HEK293T (cell line): ENCODE data around the gene STARD9.

Experiments used
- CTCF ChIA-PET: fragments of 350-600 bp; formaldehyde crosslinking; extraction: SDS; loops from one replicate; lab custom pipeline; 2021; ENCODE audit warnings: antibody characterized with exemption, inconsistent platforms; lab: Yijun Ruan, JAX
- POLR2A ChIA-PET: fragments of 350-600 bp; formaldehyde crosslinking; extraction: SDS; loops from one replicate; lab custom pipeline; 2020; ENCODE audit warnings: antibody characterized with exemption, inconsistent platforms; lab: Yijun Ruan, JAX
- DNase-seq: peaks from one replicate; pipeline ENCODE4 v3.0.0; 2012; ENCODE audit warnings: mixed read lengths; ENCODE audit errors: extremely low spot score
- ARNT ChIP-seq: fragments of 450-650 bp; IDR thresholded peaks from 2 replicates; pipeline ENCODE4 v1.6.1; 2017; ENCODE audit warnings: mild to moderate bottlenecking
- BHLHE40 ChIP-seq: fragments of 450-650 bp; IDR thresholded peaks from 2 replicates; pipeline ENCODE4 v1.6.1; 2016; ENCODE audit warnings: mild to moderate bottlenecking, moderate library complexity, borderline replicate concordance
- CTBP1 ChIP-seq: fragments of 450-650 bp; IDR thresholded peaks from 2 replicates; pipeline ENCODE4 v1.6.1; 2016; ENCODE audit warnings: borderline replicate concordance
- ELF4 ChIP-seq: fragments of 450-650 bp; IDR thresholded peaks from 2 replicates; pipeline ENCODE4 v1.6.1; 2017; ENCODE audit warnings: antibody characterized with exemption
- FOXA1 ChIP-seq: fragments of 450-650 bp; IDR thresholded peaks from 2 replicates; pipeline ENCODE4 v1.6.1; 2016; ENCODE audit warnings: mild to moderate bottlenecking
- FOXK2 ChIP-seq: fragments of 450-650 bp; IDR thresholded peaks from 2 replicates; pipeline ENCODE4 v1.6.1; 2016; ENCODE audit warnings: mild to moderate bottlenecking
- FOXM1 ChIP-seq: fragments of 450-650 bp; IDR thresholded peaks from 2 replicates; pipeline ENCODE4 v1.6.1; 2017; ENCODE audit warnings: mild to moderate bottlenecking, borderline replicate concordance
- HDGF ChIP-seq: fragments of 450-650 bp; IDR thresholded peaks from 2 replicates; pipeline ENCODE4 v1.6.1; 2017; ENCODE audit warnings: antibody characterized with exemption, borderline replicate concordance
- L3MBTL2 ChIP-seq: fragments of 450-650 bp; conservative IDR thresholded peaks from 2 replicates; pipeline ENCODE4 v1.6.1; 2016; ENCODE audit warnings: mild to moderate bottlenecking
- LEF1 ChIP-seq: fragments of 450-650 bp; IDR thresholded peaks from 2 replicates; pipeline ENCODE4 v1.6.1; 2017; ENCODE audit warnings: mild to moderate bottlenecking, borderline replicate concordance
- NFRKB ChIP-seq: fragments of 450-650 bp; IDR thresholded peaks from 2 replicates; pipeline ENCODE4 v1.6.1; 2016; ENCODE audit warnings: mild to moderate bottlenecking, moderate library complexity
- SP1 ChIP-seq: fragments of 450-650 bp; IDR thresholded peaks from 2 replicates; pipeline ENCODE4 v1.6.1; 2017
- SUZ12 ChIP-seq: fragments of 450-650 bp; IDR thresholded peaks from 2 replicates; pipeline ENCODE4 v1.6.1; 2016; ENCODE audit warnings: mild to moderate bottlenecking
- TARDBP ChIP-seq: fragments of 450-650 bp; IDR thresholded peaks from 2 replicates; pipeline ENCODE4 v1.6.1; 2016
- ZNF384 ChIP-seq: fragments of 450-650 bp; IDR thresholded peaks from 2 replicates; pipeline ENCODE4 v1.6.1; 2016
- TF ChIP-seq, protein P1 (sequence below): fragments of 450-650 bp; IDR thresholded peaks from 2 replicates; pipeline ENCODE4 v1.6.1; 2016

STARD9 gene

DNA sequence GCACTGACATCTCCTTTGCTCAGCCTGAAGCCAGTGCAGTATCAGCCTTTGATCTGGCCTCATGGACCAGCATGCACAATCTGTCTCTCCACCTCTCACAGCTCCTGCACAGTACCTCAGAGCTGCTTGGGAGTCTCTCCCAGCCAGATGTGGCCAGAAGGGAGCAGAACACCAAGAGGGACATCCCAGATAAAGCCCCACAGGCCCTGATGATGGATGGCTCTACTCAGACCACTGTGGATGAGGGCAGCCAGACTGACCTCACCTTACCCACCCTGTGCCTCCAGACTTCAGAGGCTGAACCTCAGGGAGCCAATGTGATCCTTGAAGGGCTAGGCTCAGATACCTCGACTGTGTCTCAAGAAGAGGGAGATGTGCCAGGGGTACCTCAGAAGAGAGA is 117.1 kb downstream of the STARD9 start:
- DNase-seq = no peak
- ChIA-PET CTCF (no interaction called here), POLR2A (no interaction called here)
- no peak for TF ChIP-seq CTBP1
- no peak for TF ChIP-seq FOXK2
- TF ChIP-seq LEF1 = no peak
- TF ChIP-seq TARDBP = no peak
- no peak for TF ChIP-seq FOXA1
- TF ChIP-seq HDGF = no peak
- TF ChIP-seq SP1 = no peak
- no peak for TF ChIP-seq NFRKB
- TF ChIP-seq L3MBTL2 = no peak
- TF ChIP-seq ZNF384 = no peak
- TF ChIP-seq SUZ12 = no peak
- no peak for TF ChIP-seq ARNT
- TF ChIP-seq BHLHE40 = no peak

- no peak for DNase-seq
- POLR2A ChIA-PET = no interaction called here
- CTCF ChIA-PET = no interaction called here
- TF ChIP-seq ZNF384 (no peak), FOXM1 (no peak), FOXK2 (no peak), FOXA1 (no peak), ARNT (no peak), CTBP1 (no peak)
These were observed 117.6 kb downstream of the STARD9 start for GRCh38 chr15:42692997-42693396.

DNA sequence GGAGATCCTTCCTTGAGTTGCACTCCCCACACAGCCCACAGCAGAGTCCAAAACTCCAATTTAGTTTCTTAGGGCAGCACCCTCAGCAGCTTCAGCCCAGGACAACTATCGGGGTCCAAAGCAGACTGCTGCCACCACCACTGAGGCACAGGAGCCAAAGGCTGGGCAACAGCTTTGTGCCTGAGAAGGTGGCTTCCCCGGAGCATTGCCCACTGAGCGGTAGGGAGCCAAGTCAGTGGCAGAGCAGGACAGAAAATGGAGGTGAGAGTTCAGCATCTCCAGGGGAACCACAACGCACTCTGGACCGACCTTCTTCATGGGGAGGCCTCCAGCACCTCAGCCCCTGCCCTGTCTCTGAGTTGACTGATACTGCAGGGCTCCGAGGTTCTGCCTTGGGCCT is 118.1 kb downstream of the STARD9 start:
- ChIA-PET CTCF (no interaction called here), POLR2A (no interaction called here)
- TF ChIP-seq NFRKB = no peak
- TF ChIP-seq, protein P1, sequence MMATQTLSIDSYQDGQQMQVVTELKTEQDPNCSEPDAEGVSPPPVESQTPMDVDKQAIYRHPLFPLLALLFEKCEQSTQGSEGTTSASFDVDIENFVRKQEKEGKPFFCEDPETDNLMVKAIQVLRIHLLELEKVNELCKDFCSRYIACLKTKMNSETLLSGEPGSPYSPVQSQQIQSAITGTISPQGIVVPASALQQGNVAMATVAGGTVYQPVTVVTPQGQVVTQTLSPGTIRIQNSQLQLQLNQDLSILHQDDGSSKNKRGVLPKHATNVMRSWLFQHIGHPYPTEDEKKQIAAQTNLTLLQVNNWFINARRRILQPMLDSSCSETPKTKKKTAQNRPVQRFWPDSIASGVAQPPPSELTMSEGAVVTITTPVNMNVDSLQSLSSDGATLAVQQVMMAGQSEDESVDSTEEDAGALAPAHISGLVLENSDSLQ = no peak
- TF ChIP-seq CTBP1 = no peak
- no peak for TF ChIP-seq ARNT
- TF ChIP-seq SP1 = no peak
- DNase-seq = no peak

GRCh38 chr15:42693942-42694341 is 118.5 kb downstream of the STARD9 start:
- ChIA-PET CTCF (no interaction called here), POLR2A (no interaction called here)
- TF ChIP-seq SP1 (no peak), L3MBTL2 (no peak), ZNF384 (no peak), HDGF (no peak), ELF4 (no peak), ARNT (no peak), FOXK2 (no peak), FOXM1 (no peak), CTBP1 (no peak), TARDBP (no peak), LEF1 (no peak), FOXA1 (no peak), SUZ12 (no peak), BHLHE40 (no peak)
- TF ChIP-seq, protein P1 = no peak
- DNase-seq = no peak

GRCh38 chr15:42694398-42694797 is 119.0 kb downstream of the STARD9 start:
- TF ChIP-seq NFRKB = no peak
- no peak for TF ChIP-seq SUZ12
- TF ChIP-seq BHLHE40 = no peak
- TF ChIP-seq TARDBP = no peak
- TF ChIP-seq, protein P1 = no peak
- no peak for TF ChIP-seq LEF1
- no peak for TF ChIP-seq FOXM1
- TF ChIP-seq ELF4 = no peak
- no peak for TF ChIP-seq ZNF384
- POLR2A ChIA-PET = no interaction called here
- no peak for DNase-seq
- CTCF ChIA-PET = no interaction called here

- TF ChIP-seq LEF1 (no peak), ZNF384 (no peak), SUZ12 (no peak), ELF4 (no peak), BHLHE40 (no peak), L3MBTL2 (no peak), CTBP1 (no peak), SP1 (no peak), FOXM1 (no peak), NFRKB (no peak), FOXA1 (no peak), TARDBP (no peak), FOXK2 (no peak), ARNT (no peak), HDGF (no peak)
- TF ChIP-seq, protein P1 = no peak
- ChIA-PET CTCF (interaction anchor here (0.5 kb wide), 1 partner anchor 63 kb away, joined by 4 read pairs; no protein-coding TSS in a partner anchor), POLR2A (no interaction called here)
- DNase-seq = no peak
These were observed 120.2 kb downstream of the STARD9 start for GRCh38 chr15:42695527-42696071.
